CD4-positive, alpha-beta T cell (primary cell): ENCODE data around the gene PTPRD. TPM values are rescaled to one million over a fixed set of nuclear protein-coding genes. Genes with fewer than 3 reads are reported as not detected.

Experiments used
- ATAC-seq: fragments of 200-7000 bp; cut with Tn5 transposase; one replicate; pipeline ENCODE4 v1.10.0; 2022; ENCODE audit warnings: mild to moderate bottlenecking; ENCODE audit not compliant: poor library complexity
- CTCF ChIA-PET: fragments of 350-600 bp; sonication (Branson Sonifier 250); formaldehyde crosslinking; loops from one replicate; lab custom pipeline; 2021; ENCODE audit warnings: antibody characterized with exemption, inconsistent platforms; lab: Charles Lee
- POLR2A ChIA-PET: fragments of 350-600 bp; sonication (Branson Sonifier 250); formaldehyde crosslinking; loops from one replicate; lab custom pipeline; 2021; ENCODE audit warnings: antibody characterized with exemption, inconsistent platforms; lab: Charles Lee
- DNase-seq, 14 experiments: peaks; one replicate each; pipeline ENCODE4 v3.0.0-alpha.2; 2013 to 2020; ENCODE audit warnings: mixed read lengths in 2 of 14
- H3K27ac ChIP-seq, 2 donors: one replicate each; pipeline versions ENCODE4 v1.5.1 to v1.7.0; 2013; ENCODE audit warnings: low read length in 2 of 2, low read depth in 1 of 2, mild to moderate bottlenecking in 1 of 2
- H3K27me3 ChIP-seq, 2 experiments: 1 replicate in 1 of 2; 2 replicates in 1 of 2; pipeline versions ENCODE4 v1.6.1 to v1.7.0; 2013; ENCODE audit warnings: low read length in 2 of 2, control low read depth in 1 of 2, mild to moderate bottlenecking in 1 of 2, moderate library complexity in 1 of 2; ENCODE audit not compliant: insufficient read depth in 2 of 2, control insufficient read depth in 1 of 2
- H3K36me3 ChIP-seq: one replicate; pipeline ENCODE4 v1.6.1; 2013; ENCODE audit warnings: low read length, control low read depth; ENCODE audit not compliant: insufficient read depth
- H3K4me1 ChIP-seq: one replicate; pipeline ENCODE4 v1.6.1; 2013; ENCODE audit warnings: low read length, control low read depth; ENCODE audit not compliant: insufficient read depth
- H3K4me3 ChIP-seq: one replicate; pipeline ENCODE4 v1.5.1; 2013; ENCODE audit warnings: mild to moderate bottlenecking, low read length, moderate library complexity
- H3K9me3 ChIP-seq, 2 experiments: 1 replicate in 1 of 2; 2 replicates in 1 of 2; pipeline versions ENCODE4 v1.6.1 to v1.7.0; 2013; ENCODE audit warnings: low read length in 2 of 2, mild to moderate bottlenecking in 2 of 2, control low read depth in 1 of 2, moderate library complexity in 1 of 2; ENCODE audit not compliant: control insufficient read depth in 1 of 2, insufficient read depth in 1 of 2
- H3K27ac Mint-ChIP-seq: one replicate; pipeline ENCODE4 v1.8.0; 2020; ENCODE audit warnings: mixed read lengths
- H3K27me3 Mint-ChIP-seq: one replicate; pipeline ENCODE4 v1.8.0; 2021; ENCODE audit warnings: mixed read lengths
- H3K36me3 Mint-ChIP-seq: one replicate; pipeline ENCODE4 v1.8.0; 2021; ENCODE audit warnings: low read depth, mixed read lengths
- H3K4me1 Mint-ChIP-seq: one replicate; pipeline ENCODE4 v1.8.0; 2021; ENCODE audit warnings: low read depth, mixed read lengths
- H3K4me3 Mint-ChIP-seq: one replicate; pipeline ENCODE4 v1.8.0; 2020; ENCODE audit warnings: mild to moderate bottlenecking, mixed read lengths
- H3K9me3 Mint-ChIP-seq: one replicate; pipeline ENCODE4 v1.8.0; 2020; ENCODE audit warnings: mixed read lengths
- intact Hi-C, 2 experiments: fragments of 100-400 bp; cut with DNase I in 1 of 2; cut with micrococcal nuclease in 1 of 2; formaldehyde crosslinking; loops; one replicate each; pipeline versions ENCODE4 v1.15.1 to v1.9.0; 2023 to 2025; cut with DNase I, micrococcal nuclease
- total RNA-seq, 174 experiments: library from RNA in 2 of 174; stranded (reverse) in 2 of 174; gene quantifications; one replicate each; pipeline ENCODE4 v1.2.3 and lab custom pipeline; 2021 to 2026
- TF ChIP-seq, protein P1 (sequence below): fragments of 200-600 bp; IDR thresholded peaks from one replicate; pipeline ENCODE4 v1.8.0; 2022; ENCODE audit warnings: antibody characterized with exemption, mild to moderate bottlenecking

PTPRD gene
- total RNA-seq, 2 experiments from 2014 or later = not detected

DNA sequence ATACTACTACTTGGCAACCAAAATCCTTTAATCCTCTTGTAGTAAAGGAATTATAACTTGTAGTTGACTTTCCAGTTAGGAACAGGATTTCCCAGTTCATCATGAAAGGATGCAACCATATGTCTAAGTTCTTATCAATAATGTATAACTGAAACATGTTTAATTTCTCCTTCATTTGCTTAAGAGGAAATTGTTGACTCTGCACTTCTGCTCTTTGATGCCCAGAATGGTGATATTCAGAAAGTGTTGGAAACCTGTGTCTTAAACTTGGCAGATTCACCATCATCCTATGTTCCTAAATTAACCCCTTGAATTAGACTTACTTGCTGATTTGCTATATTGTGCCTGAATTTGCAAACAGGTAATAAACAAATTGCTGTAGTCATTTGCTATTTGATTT, 201.5 kb downstream of the PTPRD start:
- intact Hi-C loops = no loop called here
- Histone ChIP-seq H3K27me3 (no peaks in the 10 kb centered on the region), H3K4me1 (no peaks in the 10 kb centered on the region), H3K9me3 (peaks cover 5 to 9% of the 10 kb centered on the region in 2 experiments), H3K4me3 (no peak overlapping the region), H3K36me3 (no peaks in the 10 kb centered on the region), H3K27ac (no peak overlapping the region)
- no peak overlapping the region for H3K27ac Mint-ChIP-seq
- H3K4me1 Mint-ChIP-seq = no peaks in the 10 kb centered on the region
- H3K27me3 Mint-ChIP-seq = no peaks in the 10 kb centered on the region
- H3K36me3 Mint-ChIP-seq = no peaks in the 10 kb centered on the region
- no peak overlapping the region for H3K4me3 Mint-ChIP-seq
- CTCF ChIA-PET = no interaction called here
- ATAC-seq = no peak
- DNase-seq = no peak
- TF ChIP-seq, protein P1, sequence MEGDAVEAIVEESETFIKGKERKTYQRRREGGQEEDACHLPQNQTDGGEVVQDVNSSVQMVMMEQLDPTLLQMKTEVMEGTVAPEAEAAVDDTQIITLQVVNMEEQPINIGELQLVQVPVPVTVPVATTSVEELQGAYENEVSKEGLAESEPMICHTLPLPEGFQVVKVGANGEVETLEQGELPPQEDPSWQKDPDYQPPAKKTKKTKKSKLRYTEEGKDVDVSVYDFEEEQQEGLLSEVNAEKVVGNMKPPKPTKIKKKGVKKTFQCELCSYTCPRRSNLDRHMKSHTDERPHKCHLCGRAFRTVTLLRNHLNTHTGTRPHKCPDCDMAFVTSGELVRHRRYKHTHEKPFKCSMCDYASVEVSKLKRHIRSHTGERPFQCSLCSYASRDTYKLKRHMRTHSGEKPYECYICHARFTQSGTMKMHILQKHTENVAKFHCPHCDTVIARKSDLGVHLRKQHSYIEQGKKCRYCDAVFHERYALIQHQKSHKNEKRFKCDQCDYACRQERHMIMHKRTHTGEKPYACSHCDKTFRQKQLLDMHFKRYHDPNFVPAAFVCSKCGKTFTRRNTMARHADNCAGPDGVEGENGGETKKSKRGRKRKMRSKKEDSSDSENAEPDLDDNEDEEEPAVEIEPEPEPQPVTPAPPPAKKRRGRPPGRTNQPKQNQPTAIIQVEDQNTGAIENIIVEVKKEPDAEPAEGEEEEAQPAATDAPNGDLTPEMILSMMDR = no peak
- POLR2A ChIA-PET = no interaction called here
- peaks cover 15% of the 10 kb centered on the region for H3K9me3 Mint-ChIP-seq

DNA sequence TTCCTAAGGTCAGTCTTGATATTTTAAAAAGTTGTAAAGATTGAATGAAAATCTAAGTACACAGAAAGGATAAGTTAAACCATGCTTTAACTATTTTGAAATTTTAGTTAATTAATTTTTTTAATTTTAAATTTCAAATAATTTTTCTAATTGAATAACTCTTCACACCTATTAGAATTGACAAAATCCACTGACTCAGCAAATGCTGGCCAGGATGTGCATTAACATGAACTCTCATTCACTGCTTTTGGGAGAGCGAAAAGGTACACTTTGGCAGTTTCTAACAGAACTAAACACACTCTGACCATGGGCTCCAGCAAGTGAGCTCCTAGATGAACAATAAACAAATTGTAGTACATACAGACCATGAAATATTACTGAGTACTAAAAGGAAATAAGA, 209.5 kb downstream of the PTPRD start:
- no peak overlapping the region for H3K4me3 Mint-ChIP-seq
- H3K36me3 ChIP-seq = no peaks in the 10 kb centered on the region
- peaks cover 9% of the 10 kb centered on the region for H3K9me3 Mint-ChIP-seq
- no peaks in the 10 kb centered on the region for H3K36me3 Mint-ChIP-seq
- H3K27me3 Mint-ChIP-seq = no peaks in the 10 kb centered on the region
- DNase-seq = no peak
- no peaks in the 10 kb centered on the region for H3K27me3 ChIP-seq
- no peaks in the 10 kb centered on the region for H3K4me1 Mint-ChIP-seq
- H3K9me3 ChIP-seq = no peaks in the 10 kb centered on the region
- no peak overlapping the region for H3K27ac ChIP-seq
- TF ChIP-seq, protein P1 = no peak
- CTCF ChIA-PET = no interaction called here
- no peak overlapping the region for H3K27ac Mint-ChIP-seq
- intact Hi-C loops = no loop called here
- no peak overlapping the region for H3K4me3 ChIP-seq
- no peak for ATAC-seq
- H3K4me1 ChIP-seq = no peaks in the 10 kb centered on the region
- POLR2A ChIA-PET = no interaction called here

DNA sequence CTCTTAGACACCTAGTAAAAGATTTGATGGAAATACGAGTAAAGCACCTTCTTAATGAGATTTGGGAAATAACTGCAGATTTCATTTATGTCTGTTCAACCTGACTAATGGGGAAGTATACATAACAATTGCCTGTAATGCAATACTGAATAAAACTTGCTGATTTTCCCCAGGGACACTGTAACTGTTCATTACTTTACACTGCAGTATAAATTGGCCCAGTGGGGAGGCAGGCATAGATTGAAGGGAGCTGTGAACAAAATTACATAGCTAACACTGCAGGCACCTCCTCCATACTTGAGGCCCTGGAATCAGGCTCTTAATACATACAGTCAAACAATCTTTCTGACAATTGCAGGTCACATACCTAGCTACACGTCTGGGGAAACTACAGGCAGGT, 216.2 kb downstream of the PTPRD start:
- Histone ChIP-seq H3K36me3 (no peaks in the 10 kb centered on the region), H3K27ac (no peak overlapping the region), H3K9me3 (no peaks in the 10 kb centered on the region), H3K4me3 (no peak overlapping the region), H3K4me1 (no peaks in the 10 kb centered on the region), H3K27me3 (no peaks in the 10 kb centered on the region)
- Mint-ChIP-seq H3K36me3 (no peaks in the 10 kb centered on the region), H3K27ac (no peak overlapping the region), H3K9me3 (peaks cover 5% of the 10 kb centered on the region), H3K4me1 (no peaks in the 10 kb centered on the region), H3K4me3 (no peak overlapping the region), H3K27me3 (no peaks in the 10 kb centered on the region)
- DNase-seq = no peak
- POLR2A ChIA-PET = no interaction called here
- CTCF ChIA-PET = no interaction called here
- intact Hi-C loops = no loop called here
- TF ChIP-seq, protein P1 = no peak
- ATAC-seq = no peak
